Measurements from ENCODE around the gene ARRB2. TPM values are rescaled to one million over a fixed set of nuclear protein-coding genes. Genes with fewer than 3 reads are reported as not detected.
"Not testable (repeated sequence)": the region's sequence is repeated elsewhere in the genome, so short reads cannot be mapped to it uniquely, and the experiment has no call there.

Gene ARRB2
- total and polyA plus RNA-seq, 2 of the 13 experiments (the other 11 are each of a cell fraction or from before 2014, with no cell fraction given) = 21.5 to 49.2 TPM

DNA sequence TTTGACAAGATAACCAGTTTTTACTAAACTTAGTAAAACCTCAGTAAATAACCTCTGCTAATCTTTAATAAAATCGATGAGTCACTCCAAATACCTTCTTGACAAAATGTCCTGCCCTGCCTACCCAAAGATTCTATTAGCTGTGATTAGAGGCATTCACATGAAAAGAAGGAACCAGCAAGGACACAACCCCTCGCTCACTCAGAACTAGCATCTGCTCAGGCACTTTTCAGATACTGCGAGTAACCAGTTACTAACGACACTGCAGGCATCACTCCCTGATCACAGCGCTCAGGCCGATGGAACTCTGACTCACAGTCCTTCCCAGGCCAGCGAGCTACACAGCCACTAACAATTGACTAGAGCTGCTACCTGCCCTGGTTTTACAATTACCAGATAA, 30.8 kb upstream of the ARRB2 start:
- DNase-seq (ENCODE audit: low spot score) (no peak), ATAC-seq (no peak), FAIRE-seq (no peak)
- intact Hi-C loops (cut with micrococcal nuclease; ENCODE audit: unreplicated experiment) = no loop called here
- peak; percentile 52; the same call in 1 of the 2 replicates for TF ChIP-seq NFE2L2 (IDR thresholded peaks at IDR 0.05; ENCODE audit: low read length)
- TF ChIP-seq FOSL2 (CRISPR knock-in tag; IDR thresholded peaks at IDR 0.05) = 0 out of 2 replicates have a peak, but pooled peaks have one; percentile 17
- TF ChIP-seq, protein P1, sequence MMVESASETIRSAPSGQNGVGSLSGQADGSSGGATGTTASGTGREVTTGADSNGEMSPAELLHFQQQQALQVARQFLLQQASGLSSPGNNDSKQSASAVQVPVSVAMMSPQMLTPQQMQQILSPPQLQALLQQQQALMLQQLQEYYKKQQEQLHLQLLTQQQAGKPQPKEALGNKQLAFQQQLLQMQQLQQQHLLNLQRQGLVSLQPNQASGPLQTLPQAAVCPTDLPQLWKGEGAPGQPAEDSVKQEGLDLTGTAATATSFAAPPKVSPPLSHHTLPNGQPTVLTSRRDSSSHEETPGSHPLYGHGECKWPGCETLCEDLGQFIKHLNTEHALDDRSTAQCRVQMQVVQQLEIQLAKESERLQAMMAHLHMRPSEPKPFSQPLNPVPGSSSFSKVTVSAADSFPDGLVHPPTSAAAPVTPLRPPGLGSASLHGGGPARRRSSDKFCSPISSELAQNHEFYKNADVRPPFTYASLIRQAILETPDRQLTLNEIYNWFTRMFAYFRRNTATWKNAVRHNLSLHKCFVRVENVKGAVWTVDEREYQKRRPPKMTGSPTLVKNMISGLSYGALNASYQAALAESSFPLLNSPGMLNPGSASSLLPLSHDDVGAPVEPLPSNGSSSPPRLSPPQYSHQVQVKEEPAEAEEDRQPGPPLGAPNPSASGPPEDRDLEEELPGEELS (CRISPR knock-in tag; IDR thresholded peaks at IDR 0.05) = no peak
- CTCF ChIA-PET (ENCODE audit: low intra/inter-chr PET ratio, low total read pairs) = interaction anchor here (0.6 kb wide), 1 partner anchor 267 kb away, joined by 3 read pairs; no protein-coding TSS in a partner anchor
- peaks cover 21% of the 10 kb centered on the region for H3K4me1 ChIP-seq (ENCODE audit: insufficient read depth, low read length)
- POLR2A ChIA-PET = interaction anchor here (1.1 kb wide), 1 partner anchor 42 kb away, joined by 3 read pairs; no protein-coding TSS in a partner anchor
- TSS peak; percentile 29 for BruUV-seq (replicated peaks)
- H3K4me2 ChIP-seq (ENCODE audit: low read depth, low read length) = no peak overlapping the region
- H3K4me3 ChIP-seq (replicated peaks in 1 of 3; ENCODE audit: insufficient read depth in 1 of 3, low read depth in 2 of 3, low read length in 3 of 3) = no peak overlapping the region
- no peaks in the 10 kb centered on the region for H3K9me3 ChIP-seq (ENCODE audit: low read length)
- H4K20me1 ChIP-seq (ENCODE audit: insufficient read depth, low read length) = no peaks in the 10 kb centered on the region
- no peaks in the 10 kb centered on the region for H3K27me3 ChIP-seq (ENCODE audit: control insufficient read depth in 1 of 2, insufficient read depth in 2 of 2, low read length in 2 of 2)
- H3K27ac ChIP-seq (ENCODE audit: extremely low read length, insufficient read depth, low read length) = no peak overlapping the region
- WGBS (ENCODE audit: low lambda C conversion rate) = 85% methylated on average over 7 of the region's 7 CpGs
- no peak overlapping the region for H3K9ac ChIP-seq (ENCODE audit: insufficient read depth, low read depth, low read length)
- peaks cover 49 to 81% of the 10 kb centered on the region in 2 experiments for H3K36me3 ChIP-seq (replicated peaks in 1 of 2; ENCODE audit: control insufficient read depth in 1 of 2, insufficient read depth in 2 of 2, low read length in 2 of 2)
- H2AFZ ChIP-seq (ENCODE audit: low read length) = no peak overlapping the region
- in situ Hi-C loops (cut with HindIII; ENCODE audit: extremely low pct_ligation_motif_present, low pct_unique_long_range_greater_than_20kb) = no loop called here
- no peaks in the 10 kb centered on the region for H3K79me2 ChIP-seq (ENCODE audit: insufficient read depth, low read length)

DNA sequence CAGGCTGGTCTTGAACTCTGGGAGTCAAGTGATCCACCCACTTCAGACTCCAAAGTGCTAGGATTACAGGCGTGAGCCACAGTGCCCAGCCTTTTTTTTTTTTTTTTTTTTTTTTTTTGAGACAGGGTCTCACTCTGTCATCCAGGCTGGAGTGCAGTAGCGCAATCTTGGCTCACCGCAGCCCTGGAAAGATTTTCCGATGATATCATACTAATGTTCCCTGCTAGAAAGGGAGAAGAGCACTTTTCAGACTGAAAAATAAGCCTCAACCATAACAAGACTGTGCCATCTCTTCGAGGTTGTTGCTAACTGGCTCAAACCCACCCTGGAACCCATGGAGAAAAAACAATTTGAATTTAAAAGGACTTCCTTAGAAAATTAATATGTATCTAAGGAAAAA, 26.7 kb upstream of the ARRB2 start:
- 96% methylated on average over 5 of the region's 5 CpGs for WGBS (ENCODE audit: low lambda C conversion rate)
- DNase-seq (ENCODE audit: low spot score); H3K9ac ChIP-seq (ENCODE audit: insufficient read depth, low read depth, low read length); H3K27me3 ChIP-seq (ENCODE audit: control insufficient read depth in 1 of 2, insufficient read depth in 2 of 2, low read length in 2 of 2); H3K27ac ChIP-seq (ENCODE audit: extremely low read length, insufficient read depth, low read length); POLR2A ChIA-PET; CTCF ChIA-PET (ENCODE audit: low intra/inter-chr PET ratio, low total read pairs); H4K20me1 ChIP-seq (ENCODE audit: insufficient read depth, low read length); ATAC-seq; H3K9me3 ChIP-seq (ENCODE audit: low read length); FAIRE-seq; H3K4me3 ChIP-seq (replicated peaks in 1 of 3; ENCODE audit: insufficient read depth in 1 of 3, low read depth in 2 of 3, low read length in 3 of 3); BruUV-seq (replicated peaks); intact Hi-C loops (cut with micrococcal nuclease; ENCODE audit: unreplicated experiment); H2AFZ ChIP-seq (ENCODE audit: low read length); in situ Hi-C loops (cut with HindIII; ENCODE audit: extremely low pct_ligation_motif_present, low pct_unique_long_range_greater_than_20kb); H3K4me2 ChIP-seq (ENCODE audit: low read depth, low read length): not testable (repeated sequence)
- peaks cover 16% of the 10 kb centered on the region for H3K4me1 ChIP-seq (ENCODE audit: insufficient read depth, low read length)
- H3K79me2 ChIP-seq (ENCODE audit: insufficient read depth, low read length) = peaks cover 12% of the 10 kb centered on the region
- H3K36me3 ChIP-seq (replicated peaks in 1 of 2; ENCODE audit: control insufficient read depth in 1 of 2, insufficient read depth in 2 of 2, low read length in 2 of 2) = peaks cover 32 to 68% of the 10 kb centered on the region in 2 experiments

DNA sequence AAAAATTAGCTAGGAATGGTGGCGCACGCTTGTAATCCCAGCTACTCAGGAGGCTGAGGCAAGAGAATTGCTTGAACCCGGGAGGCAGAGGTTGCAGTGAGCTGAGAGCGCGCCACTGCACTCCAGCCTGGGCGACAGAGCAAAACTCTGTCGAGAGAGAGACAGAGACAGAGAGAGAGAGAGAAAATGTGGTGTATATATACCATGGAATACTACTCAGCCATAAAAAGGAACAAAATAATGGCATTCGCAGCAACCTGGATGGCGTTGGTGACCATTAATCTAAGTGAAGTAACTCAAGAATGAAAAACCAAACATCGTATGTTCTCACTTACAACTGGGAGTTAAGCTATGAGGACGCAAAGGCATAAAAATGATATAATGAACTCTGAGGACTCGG, 20.6 kb upstream of the ARRB2 start:
- Histone ChIP-seq H3K79me2 (ENCODE audit: insufficient read depth, low read length) (peaks cover 62% of the 10 kb centered on the region), H3K36me3 (replicated peaks in 1 of 2; ENCODE audit: control insufficient read depth in 1 of 2, insufficient read depth in 2 of 2, low read length in 2 of 2) (peaks cover 23 to 67% of the 10 kb centered on the region in 2 experiments)
- FAIRE-seq; ATAC-seq; H3K9me3 ChIP-seq (ENCODE audit: low read length); H3K9ac ChIP-seq (ENCODE audit: insufficient read depth, low read depth, low read length); H3K27me3 ChIP-seq (ENCODE audit: control insufficient read depth in 1 of 2, insufficient read depth in 2 of 2, low read length in 2 of 2); H3K4me3 ChIP-seq (replicated peaks in 1 of 3; ENCODE audit: insufficient read depth in 1 of 3, low read depth in 2 of 3, low read length in 3 of 3); H3K4me1 ChIP-seq (ENCODE audit: insufficient read depth, low read length); H3K4me2 ChIP-seq (ENCODE audit: low read depth, low read length); in situ Hi-C loops (cut with HindIII; ENCODE audit: extremely low pct_ligation_motif_present, low pct_unique_long_range_greater_than_20kb); H3K27ac ChIP-seq (ENCODE audit: extremely low read length, insufficient read depth, low read length); H2AFZ ChIP-seq (ENCODE audit: low read length); intact Hi-C loops (cut with micrococcal nuclease; ENCODE audit: unreplicated experiment); CTCF ChIA-PET (ENCODE audit: low intra/inter-chr PET ratio, low total read pairs); DNase-seq (ENCODE audit: low spot score); H4K20me1 ChIP-seq (ENCODE audit: insufficient read depth, low read length); BruUV-seq (replicated peaks): not testable (repeated sequence)
- POLR2A ChIA-PET = interaction anchor here (1.1 kb wide), 1 partner anchor 13 kb away, joined by 3 read pairs; no protein-coding TSS in a partner anchor
- WGBS (ENCODE audit: low lambda C conversion rate) = 91% methylated on average over 12 of the region's 12 CpGs

All from HepG2 (cell line).